GM12891 (cell line): ENCODE results near the gene DISP2.

ENCODE experiments used
- DNase-seq: peaks from one replicate; pipeline ENCODE4 v3.0.0; 2011; ENCODE audit warnings: low spot score; ENCODE audit not compliant: insufficient read length
- FAIRE-seq: peaks from 2 replicates; lab custom pipeline; 2011; peaks lifted over from hg19 to GRCh38; lab: Jason Lieb, UNC
- PAX5 ChIP-seq: IDR thresholded peaks from 2 replicates; pipeline ENCODE4 v1.6.1; 2011; ENCODE audit warnings: low read length, moderate library complexity, mild to moderate bottlenecking; ENCODE audit not compliant: insufficient read depth, severe bottlenecking
- POLR2A ChIP-seq: IDR thresholded peaks from 2 replicates; pipeline ENCODE4 v1.6.1; 2011; ENCODE audit warnings: low read depth, low read length, control low read depth
- POLR2AphosphoS5 ChIP-seq: IDR thresholded peaks from 2 replicates; pipeline ENCODE4 v1.6.1; 2011; ENCODE audit warnings: low read depth, low read length, control low read depth
- POU2F2 ChIP-seq: IDR thresholded peaks from 2 replicates; pipeline ENCODE4 v1.6.1; 2011; ENCODE audit warnings: low read depth, mild to moderate bottlenecking, control low read depth, low read length, moderate library complexity
- SPI1 ChIP-seq: IDR thresholded peaks from 2 replicates; pipeline ENCODE4 v1.6.1; 2011; ENCODE audit warnings: low read depth, low read length, control low read depth
- TAF1 ChIP-seq: IDR thresholded peaks from 2 replicates; pipeline ENCODE4 v1.6.1; 2011; ENCODE audit warnings: low read depth, low read length, control low read depth

DISP2 gene

DNA sequence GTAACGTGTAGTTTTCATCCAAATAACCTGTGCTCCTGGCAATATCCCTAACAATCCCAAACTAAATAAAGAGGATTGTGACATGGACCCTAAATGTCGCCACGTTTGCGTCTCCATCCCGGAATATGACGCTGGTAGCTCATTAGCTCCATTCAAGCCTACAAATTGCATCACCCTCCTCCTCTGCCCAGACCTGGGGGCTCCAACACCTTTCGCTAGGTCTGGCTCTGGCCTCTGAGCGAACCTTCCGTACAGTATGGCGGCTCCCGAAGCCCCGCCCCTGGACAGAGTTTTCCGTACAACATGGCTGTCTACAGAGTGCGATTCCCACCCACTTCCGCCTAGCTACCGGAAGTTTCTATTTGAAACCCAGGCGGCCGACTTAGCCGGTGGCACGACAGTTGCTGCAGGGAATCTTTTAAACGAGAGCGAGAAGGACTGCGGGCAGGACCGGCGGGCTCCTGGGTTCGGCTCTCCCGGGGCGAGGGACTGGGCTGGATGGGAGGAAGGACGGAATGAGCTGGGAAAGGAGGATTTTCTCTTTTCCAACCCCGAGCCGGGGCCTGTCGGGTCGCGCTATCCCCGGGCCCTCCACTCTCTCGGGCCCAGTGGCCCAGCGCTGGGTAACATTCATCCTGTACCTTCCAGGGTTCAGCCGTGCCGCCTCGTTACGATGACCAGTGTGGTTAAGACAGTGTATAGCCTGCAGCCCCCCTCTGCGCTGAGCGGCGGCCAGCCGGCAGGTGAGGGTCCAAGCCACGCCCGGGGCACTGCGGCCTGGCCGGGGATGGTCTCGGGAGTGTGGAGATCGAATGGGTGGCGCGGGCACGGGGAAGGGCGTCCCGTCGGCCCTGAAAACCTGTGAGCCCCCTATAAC lies 24.8 kb downstream of the DISP2 start, which contains the start of gene KNSTRN:
Gene KNSTRN (plus strand): TSS at position 142 of the 877 bp plus-strand sequence. CDS start 115 bp downstream, at position 257.
- peak; percentile 87 for DNase-seq
- TF ChIP-seq POLR2AphosphoS5 (peak; percentile 64; the same call in 1 of the 2 replicates), SPI1 (no peak; the same call in 1 of the 2 replicates), POLR2A (peak; percentile 63; the same call in 1 of the 2 replicates), POU2F2 (no peak), TAF1 (peak; percentile 67; the same call in 1 of the 2 replicates), PAX5 (no peak)
- FAIRE-seq = peak; percentile 92

DNA sequence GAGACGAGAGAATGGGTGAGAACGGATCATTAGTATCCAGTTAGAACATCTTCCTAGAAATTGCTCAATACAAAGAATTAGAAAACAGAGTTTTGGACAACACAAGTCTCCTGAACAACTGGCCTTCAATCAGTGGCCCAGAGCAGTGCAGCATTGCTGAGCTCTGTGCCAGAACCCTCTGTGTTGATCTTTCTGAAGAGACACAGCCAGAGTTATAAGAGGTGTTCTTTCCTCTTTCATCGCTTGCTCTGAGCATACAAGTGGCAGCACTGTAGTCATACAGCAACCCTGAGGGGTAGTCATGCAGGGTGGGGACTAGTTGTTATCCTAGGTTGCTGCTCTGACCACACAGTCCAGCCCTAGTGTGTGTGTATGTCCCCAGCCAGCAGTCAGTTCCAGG lies 28.5 kb downstream of the DISP2 start:
- no peak for FAIRE-seq
- TF ChIP-seq SPI1 = no peak
- no peak for TF ChIP-seq POLR2AphosphoS5
- no peak for TF ChIP-seq TAF1
- no peak for TF ChIP-seq POLR2A

DNA sequence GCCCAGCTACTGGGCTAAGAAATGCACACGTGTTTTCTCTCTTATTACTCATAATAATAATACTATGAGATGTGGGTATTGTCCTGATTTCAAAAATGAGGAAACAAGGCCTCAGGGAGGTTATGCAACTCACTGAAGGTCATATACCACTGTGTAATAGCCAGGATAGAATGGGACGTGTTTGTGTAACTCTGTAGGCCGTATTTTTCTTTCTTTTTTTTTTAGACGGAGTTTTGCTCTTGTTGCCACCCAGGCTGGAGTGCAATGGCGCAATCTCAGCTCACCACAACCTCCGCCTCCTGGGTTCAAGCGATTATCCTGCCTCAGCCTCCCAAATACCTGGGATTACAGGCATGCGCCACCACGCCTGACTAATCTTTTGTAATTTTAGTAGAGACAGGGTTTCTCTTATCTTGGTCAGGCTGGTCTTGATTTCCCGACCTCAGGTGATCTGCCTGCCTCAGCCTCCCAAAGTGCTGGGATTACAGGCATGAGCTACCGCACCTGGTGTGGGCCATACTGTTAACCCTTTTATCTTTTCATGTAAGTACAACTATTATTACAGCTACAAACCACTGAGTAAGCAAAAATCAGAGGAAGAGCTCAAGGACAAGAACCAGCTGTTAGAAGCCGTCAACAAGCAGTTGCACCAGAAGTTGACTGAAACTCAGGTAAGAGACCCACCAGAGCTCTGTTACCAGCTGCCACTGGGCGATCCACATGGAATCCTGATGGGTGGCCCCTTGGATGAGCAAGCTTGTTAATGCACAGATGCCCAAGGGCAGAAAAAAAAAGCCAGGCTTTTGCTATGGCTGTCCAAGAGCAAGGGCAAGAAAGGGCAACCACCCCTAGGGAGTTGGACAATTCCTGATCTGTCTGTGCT lies 31.2 kb downstream of the DISP2 start:
- FAIRE-seq = no peak
- DNase-seq = no peak
- no peak for TF ChIP-seq TAF1
- TF ChIP-seq POLR2AphosphoS5 = no peak
- no peak for TF ChIP-seq POLR2A
- TF ChIP-seq POU2F2 = no peak
- no peak for TF ChIP-seq PAX5
- TF ChIP-seq SPI1 = no peak

More for the DNA sequence above, 28.5 kb downstream of the DISP2 start:
- no peak for DNase-seq

DNA sequence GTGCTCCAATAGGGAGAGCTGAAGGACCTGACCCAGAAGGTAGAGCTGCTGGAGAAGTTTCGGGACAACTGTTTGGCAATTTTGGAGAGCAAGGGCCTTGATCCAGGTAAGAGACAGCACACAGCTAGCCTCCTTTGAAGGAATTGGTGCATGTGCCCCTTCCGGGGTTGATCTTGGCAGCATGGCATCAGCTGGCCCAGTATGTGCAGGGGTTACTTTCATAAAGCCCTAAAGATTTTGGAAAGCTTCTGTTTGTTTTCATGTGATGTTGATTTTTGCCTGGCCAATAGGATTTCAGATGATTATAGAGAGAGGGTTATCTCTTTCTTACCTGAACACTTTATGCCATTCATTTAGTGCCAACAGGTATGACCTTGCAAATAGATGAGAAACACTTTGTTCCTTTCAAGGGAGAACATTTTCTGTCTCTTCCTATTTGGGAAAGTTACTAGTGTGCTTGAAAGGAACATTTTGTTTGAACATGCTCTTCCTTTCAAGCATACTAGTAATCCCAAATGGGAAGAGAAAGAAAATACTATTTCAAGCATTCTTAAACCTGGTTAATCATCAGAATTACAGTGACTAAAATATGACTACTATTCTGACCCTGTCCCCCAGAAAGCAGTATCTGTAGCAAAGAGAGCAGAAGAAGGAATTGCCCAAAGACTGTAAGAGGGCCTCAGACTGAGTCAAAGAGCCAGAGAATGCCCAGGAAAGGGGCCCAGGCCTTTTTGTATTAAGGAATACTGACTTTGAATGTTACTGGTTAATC lies 32.0 kb downstream of the DISP2 start:
- FAIRE-seq (no peak), DNase-seq (no peak)
- TF ChIP-seq POLR2A (no peak), SPI1 (no peak), PAX5 (no peak), POLR2AphosphoS5 (no peak), TAF1 (no peak), POU2F2 (no peak)

DNA sequence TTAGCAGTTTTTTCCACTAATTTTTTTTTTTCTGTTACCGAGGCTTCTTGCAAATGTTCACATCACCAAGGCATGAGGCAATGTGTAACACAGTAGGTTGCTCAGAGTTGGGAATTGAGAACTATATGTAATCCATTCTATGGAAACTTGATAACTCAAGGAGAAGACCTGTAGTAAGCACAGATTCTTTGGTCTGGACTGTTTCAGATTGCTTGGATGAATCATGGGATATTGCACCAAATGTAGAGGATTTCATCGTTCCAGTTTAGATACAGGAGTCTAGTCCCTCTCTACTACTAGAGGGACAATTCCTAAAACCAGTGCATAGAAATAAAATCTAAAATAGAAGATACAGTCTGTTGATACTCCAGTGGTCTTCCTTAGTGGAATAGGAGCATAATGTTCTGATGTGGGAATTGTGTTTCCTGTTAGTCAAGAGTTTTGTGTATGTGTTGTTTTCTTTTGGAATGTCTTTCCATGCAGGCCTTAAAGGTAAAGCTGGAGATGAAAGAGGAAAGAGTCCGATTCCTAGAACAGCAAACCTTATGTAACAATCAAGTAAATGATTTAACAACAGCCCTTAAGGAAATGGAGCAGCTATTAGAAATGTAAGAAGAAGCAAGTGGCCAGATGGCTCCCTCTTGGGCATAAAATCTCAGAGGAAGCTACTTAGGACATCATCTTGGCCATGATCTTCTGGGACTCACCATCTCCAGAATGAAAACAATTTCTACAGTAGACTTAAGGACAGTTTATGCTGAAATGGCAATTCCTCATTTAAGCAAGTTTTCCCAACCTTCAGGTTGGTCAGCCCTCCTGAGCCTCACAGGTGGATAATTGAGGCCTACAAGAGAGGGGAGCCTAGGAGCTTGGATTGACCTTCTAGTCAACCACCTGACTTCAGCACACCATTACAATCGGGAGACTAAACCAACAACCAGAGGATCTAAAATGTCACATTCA lies 35.2 kb downstream of the DISP2 start:
- no peak for TF ChIP-seq SPI1
- TF ChIP-seq POU2F2 = no peak
- no peak for TF ChIP-seq POLR2A
- TF ChIP-seq POLR2AphosphoS5 = no peak
- no peak for TF ChIP-seq TAF1
- TF ChIP-seq PAX5 = no peak
- DNase-seq (no peak), FAIRE-seq (no peak)

DNA sequence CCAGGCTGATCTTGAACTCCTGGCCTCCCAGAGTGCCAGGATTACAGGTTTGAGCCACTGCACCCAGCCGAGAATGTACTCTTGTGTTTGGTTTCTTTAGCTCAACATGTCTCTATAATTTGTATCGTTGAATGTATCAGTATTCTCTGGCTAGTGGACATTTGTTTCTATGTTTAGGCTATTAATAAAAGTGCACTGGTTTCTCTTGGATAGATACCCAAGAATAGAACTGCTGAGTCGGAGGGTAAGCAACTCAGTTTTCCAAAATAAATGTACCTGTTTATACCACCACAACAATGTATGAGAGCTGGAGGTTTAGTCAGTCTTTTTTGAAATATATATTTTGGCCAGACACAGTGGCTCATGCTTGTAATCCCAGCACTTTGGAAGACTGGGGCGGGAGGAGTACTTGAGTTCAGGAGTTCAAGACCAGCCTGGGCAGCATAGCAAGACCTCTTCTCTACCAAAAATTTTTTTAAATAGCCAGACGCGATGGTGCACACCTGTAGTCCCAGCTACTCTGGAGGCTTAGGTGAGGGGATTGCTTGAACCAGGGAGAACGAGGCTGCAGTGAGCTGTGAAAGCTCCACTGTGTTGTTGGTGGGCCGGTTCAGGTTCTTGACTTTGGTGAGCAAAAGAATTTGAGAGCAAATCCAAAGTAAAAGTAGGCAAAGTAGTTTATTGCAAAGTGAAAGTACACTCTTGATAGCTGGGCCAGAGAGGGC lies 39.8 kb downstream of the DISP2 start:
- no peak for DNase-seq
- no peak for FAIRE-seq
- TF ChIP-seq POLR2AphosphoS5 = no peak
- no peak for TF ChIP-seq POLR2A

DNA sequence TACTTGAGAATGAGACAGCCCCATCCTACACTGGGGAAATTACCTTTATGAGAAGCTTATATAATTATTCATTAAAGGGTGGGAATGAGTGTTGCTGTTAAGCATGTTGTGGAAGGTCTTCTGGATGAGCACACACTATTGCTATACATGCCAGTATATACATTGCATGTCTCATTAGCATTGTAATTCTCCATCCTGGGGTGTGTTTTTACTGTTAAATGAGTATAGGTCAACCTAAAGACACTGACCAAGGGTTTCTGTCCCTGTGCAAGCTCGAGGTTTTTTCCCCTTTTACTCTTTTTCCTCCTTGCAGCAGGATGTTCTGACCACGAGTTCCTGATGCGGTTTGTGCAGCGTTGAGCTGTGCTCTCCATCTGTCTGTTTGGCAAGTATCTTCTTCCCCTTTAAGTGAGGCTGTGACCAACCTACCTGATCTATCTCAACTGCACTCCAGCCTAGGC lies 40.4 kb downstream of the DISP2 start:
- DNase-seq (no peak), FAIRE-seq (peak; percentile 84)
- TF ChIP-seq SPI1 (no peak), POLR2A (no peak), PAX5 (no peak), TAF1 (no peak), POU2F2 (no peak), POLR2AphosphoS5 (no peak)

DNA sequence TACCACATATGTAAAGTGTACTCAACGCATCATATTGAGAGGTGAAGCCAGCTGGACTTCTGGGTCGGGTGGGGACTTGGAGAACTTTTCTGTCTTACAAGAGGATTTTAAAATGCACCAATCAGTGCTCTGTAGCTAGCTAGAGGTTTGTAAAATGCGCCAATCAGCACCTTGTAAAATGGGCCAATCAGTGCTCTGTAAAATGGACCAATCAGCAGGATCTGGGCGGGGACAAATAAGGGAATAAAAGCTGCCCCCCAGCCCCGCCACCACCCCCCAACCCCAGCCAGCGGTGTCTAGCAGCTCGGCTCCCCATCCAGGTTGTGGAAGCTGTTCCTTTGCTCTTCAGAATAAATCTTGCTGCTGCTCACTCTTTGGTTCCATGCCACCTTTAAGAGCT lies 41.4 kb downstream of the DISP2 start:
- DNase-seq = no peak
- TF ChIP-seq POU2F2 (no peak), POLR2A (no peak), SPI1 (no peak), PAX5 (no peak), POLR2AphosphoS5 (no peak), TAF1 (no peak)
- no peak for FAIRE-seq
